ENCODE results near the gene CDCA4.
"Not testable (repeated sequence)": the region's sequence is repeated elsewhere in the genome, so short reads cannot be mapped to it uniquely, and the experiment has no call there.

Gene CDCA4

GRCh38 chr14:105041841-105042765 is 21.2 kb upstream of the CDCA4 start:
- Histone ChIP-seq H3K9ac (ENCODE audit: low read depth, low read length) (no peak overlapping the region), H3K36me3 (ENCODE audit: control insufficient read depth, insufficient read depth, low read length) (no peaks in the 10 kb centered on the region), H3K27me3 (ENCODE audit: control insufficient read depth, insufficient read depth, low read length) (peaks cover 4% of the 10 kb centered on the region), H3K9me3 (ENCODE audit: control insufficient read depth, insufficient read depth, low read length) (no peaks in the 10 kb centered on the region), H3K4me3 (ENCODE audit: low read depth, low read length) (no peak overlapping the region), H3K4me1 (ENCODE audit: control insufficient read depth, insufficient read depth, low read length) (no peaks in the 10 kb centered on the region)

GRCh38 chr14:105039458-105040205 is 18.7 kb upstream of the CDCA4 start:
- no peaks in the 10 kb centered on the region for H3K9me3 ChIP-seq (ENCODE audit: control insufficient read depth, insufficient read depth, low read length)
- H3K36me3 ChIP-seq (ENCODE audit: control insufficient read depth, insufficient read depth, low read length), result no peaks in the 10 kb centered on the region
- H3K4me3 ChIP-seq (ENCODE audit: low read depth, low read length), result no peak overlapping the region
- no peaks in the 10 kb centered on the region for H3K4me1 ChIP-seq (ENCODE audit: control insufficient read depth, insufficient read depth, low read length)
- peaks cover under 1% of the 10 kb centered on the region for H3K27me3 ChIP-seq (ENCODE audit: control insufficient read depth, insufficient read depth, low read length)
- no peak overlapping the region for H3K9ac ChIP-seq (ENCODE audit: low read depth, low read length)

- H3K27me3 ChIP-seq (ENCODE audit: control insufficient read depth, insufficient read depth, low read length), result peaks cover 17% of the 10 kb centered on the region
- H3K4me3 ChIP-seq (ENCODE audit: low read depth, low read length); H3K9me3 ChIP-seq (ENCODE audit: control insufficient read depth, insufficient read depth, low read length); H3K4me1 ChIP-seq (ENCODE audit: control insufficient read depth, insufficient read depth, low read length); H3K9ac ChIP-seq (ENCODE audit: low read depth, low read length); H3K36me3 ChIP-seq (ENCODE audit: control insufficient read depth, insufficient read depth, low read length): not testable (repeated sequence)
These were observed 14.7 kb upstream of the CDCA4 start for GRCh38 chr14:105035616-105036015.

GRCh38 chr14:105034315-105035039 is 13.6 kb upstream of the CDCA4 start:
- no peaks in the 10 kb centered on the region for H3K9me3 ChIP-seq (ENCODE audit: control insufficient read depth, insufficient read depth, low read length)
- no peaks in the 10 kb centered on the region for H3K36me3 ChIP-seq (ENCODE audit: control insufficient read depth, insufficient read depth, low read length)
- no peak overlapping the region for H3K9ac ChIP-seq (ENCODE audit: low read depth, low read length)
- peaks cover 17% of the 10 kb centered on the region for H3K27me3 ChIP-seq (ENCODE audit: control insufficient read depth, insufficient read depth, low read length)
- peaks cover 7% of the 10 kb centered on the region for H3K4me1 ChIP-seq (ENCODE audit: control insufficient read depth, insufficient read depth, low read length)
- peak overlapping the region; percentile 27 for H3K4me3 ChIP-seq (ENCODE audit: low read depth, low read length)

- not testable (repeated sequence) for H3K36me3 ChIP-seq (ENCODE audit: control insufficient read depth, insufficient read depth, low read length); H3K9me3 ChIP-seq (ENCODE audit: control insufficient read depth, insufficient read depth, low read length); H3K9ac ChIP-seq (ENCODE audit: low read depth, low read length); H3K4me1 ChIP-seq (ENCODE audit: control insufficient read depth, insufficient read depth, low read length)
- Histone ChIP-seq H3K4me3 (ENCODE audit: low read depth, low read length) (peak overlapping the region; percentile 27), H3K27me3 (ENCODE audit: control insufficient read depth, insufficient read depth, low read length) (peaks cover 17% of the 10 kb centered on the region)
These were observed 12.6 kb upstream of the CDCA4 start for GRCh38 chr14:105033412-105033900.

- not testable (repeated sequence) for H3K9ac ChIP-seq (ENCODE audit: low read depth, low read length); H3K36me3 ChIP-seq (ENCODE audit: control insufficient read depth, insufficient read depth, low read length); H3K4me1 ChIP-seq (ENCODE audit: control insufficient read depth, insufficient read depth, low read length); H3K9me3 ChIP-seq (ENCODE audit: control insufficient read depth, insufficient read depth, low read length); H3K4me3 ChIP-seq (ENCODE audit: low read depth, low read length)
- H3K27me3 ChIP-seq (ENCODE audit: control insufficient read depth, insufficient read depth, low read length), result peaks cover 17% of the 10 kb centered on the region
These were observed 11.6 kb upstream of the CDCA4 start for GRCh38 chr14:105032451-105032901.

GRCh38 chr14:105030836-105031396 is 10.0 kb upstream of the CDCA4 start:
- peaks cover 17% of the 10 kb centered on the region for H3K27me3 ChIP-seq (ENCODE audit: control insufficient read depth, insufficient read depth, low read length)
- H3K4me1 ChIP-seq (ENCODE audit: control insufficient read depth, insufficient read depth, low read length), result peaks cover 7% of the 10 kb centered on the region
- no peak overlapping the region for H3K9ac ChIP-seq (ENCODE audit: low read depth, low read length)
- no peak overlapping the region for H3K4me3 ChIP-seq (ENCODE audit: low read depth, low read length)
- H3K36me3 ChIP-seq (ENCODE audit: control insufficient read depth, insufficient read depth, low read length), result no peaks in the 10 kb centered on the region
- no peaks in the 10 kb centered on the region for H3K9me3 ChIP-seq (ENCODE audit: control insufficient read depth, insufficient read depth, low read length)

GRCh38 chr14:105030194-105030593 is 9.3 kb upstream of the CDCA4 start:
- no peak overlapping the region for H3K9ac ChIP-seq (ENCODE audit: low read depth, low read length)
- no peaks in the 10 kb centered on the region for H3K36me3 ChIP-seq (ENCODE audit: control insufficient read depth, insufficient read depth, low read length)
- no peak overlapping the region for H3K4me3 ChIP-seq (ENCODE audit: low read depth, low read length)
- H3K4me1 ChIP-seq (ENCODE audit: control insufficient read depth, insufficient read depth, low read length), result peaks cover 7% of the 10 kb centered on the region
- H3K27me3 ChIP-seq (ENCODE audit: control insufficient read depth, insufficient read depth, low read length), result peaks cover 17% of the 10 kb centered on the region
- H3K9me3 ChIP-seq (ENCODE audit: control insufficient read depth, insufficient read depth, low read length), result no peaks in the 10 kb centered on the region

GRCh38 chr14:105029402-105029801 is 8.5 kb upstream of the CDCA4 start:
- H3K4me3 ChIP-seq (ENCODE audit: low read depth, low read length), result no peak overlapping the region
- no peaks in the 10 kb centered on the region for H3K9me3 ChIP-seq (ENCODE audit: control insufficient read depth, insufficient read depth, low read length)
- no peaks in the 10 kb centered on the region for H3K36me3 ChIP-seq (ENCODE audit: control insufficient read depth, insufficient read depth, low read length)
- H3K9ac ChIP-seq (ENCODE audit: low read depth, low read length), result no peak overlapping the region
- peaks cover 6% of the 10 kb centered on the region for H3K4me1 ChIP-seq (ENCODE audit: control insufficient read depth, insufficient read depth, low read length)
- H3K27me3 ChIP-seq (ENCODE audit: control insufficient read depth, insufficient read depth, low read length), result peaks cover 15% of the 10 kb centered on the region

GRCh38 chr14:105028251-105028927 is 7.5 kb upstream of the CDCA4 start:
- Histone ChIP-seq H3K36me3 (ENCODE audit: control insufficient read depth, insufficient read depth, low read length) (no peaks in the 10 kb centered on the region), H3K27me3 (ENCODE audit: control insufficient read depth, insufficient read depth, low read length) (peaks cover 5% of the 10 kb centered on the region), H3K4me1 (ENCODE audit: control insufficient read depth, insufficient read depth, low read length) (peaks cover 4% of the 10 kb centered on the region), H3K4me3 (ENCODE audit: low read depth, low read length) (no peak overlapping the region), H3K9me3 (ENCODE audit: control insufficient read depth, insufficient read depth, low read length) (no peaks in the 10 kb centered on the region), H3K9ac (ENCODE audit: low read depth, low read length) (no peak overlapping the region)

GRCh38 chr14:105027718-105028117 is 6.8 kb upstream of the CDCA4 start:
- H3K9me3 ChIP-seq (ENCODE audit: control insufficient read depth, insufficient read depth, low read length); H3K4me1 ChIP-seq (ENCODE audit: control insufficient read depth, insufficient read depth, low read length); H3K4me3 ChIP-seq (ENCODE audit: low read depth, low read length); H3K36me3 ChIP-seq (ENCODE audit: control insufficient read depth, insufficient read depth, low read length); H3K9ac ChIP-seq (ENCODE audit: low read depth, low read length); H3K27me3 ChIP-seq (ENCODE audit: control insufficient read depth, insufficient read depth, low read length): not testable (repeated sequence)

Measured in iPS-15b (cell line).